IPS DF 4.7 (cell line): ENCODE results near the gene CLRN1.

Source experiments
- DNase-seq: peaks from one replicate; pipeline ENCODE4 v3.0.0-alpha.2; 2013; ENCODE audit warnings: low spot score; ENCODE audit errors: extremely low read depth

Gene CLRN1

DNA sequence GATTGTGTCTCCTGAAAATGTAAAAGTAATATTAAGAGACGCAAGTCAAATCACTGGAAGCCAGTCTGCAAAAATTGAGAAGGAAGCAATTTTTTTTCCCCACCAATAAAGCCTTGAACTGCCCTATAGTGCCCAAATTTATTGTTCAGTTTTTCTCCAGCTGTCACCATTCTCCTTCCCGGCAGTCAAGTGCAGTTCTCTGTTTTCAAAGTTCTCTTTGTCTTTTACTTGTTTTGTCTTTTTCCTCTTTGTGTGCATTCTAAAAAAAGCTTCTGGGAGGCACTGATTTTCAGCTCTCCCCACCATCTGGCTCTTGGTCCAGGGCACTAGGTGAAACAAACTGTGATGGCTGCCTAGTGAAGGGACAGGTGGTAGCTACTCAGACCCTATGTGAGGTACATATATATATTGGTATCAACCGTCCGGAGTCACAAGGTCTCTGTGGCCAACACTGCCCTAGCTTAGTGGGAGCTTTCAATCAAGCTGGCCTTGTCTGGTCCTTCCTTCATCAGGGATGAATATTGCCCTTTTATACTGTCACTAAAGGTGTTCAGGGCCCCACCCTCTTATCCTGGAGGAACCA is 6.1 kb upstream of the CLRN1 start:
- no peak for DNase-seq

DNA sequence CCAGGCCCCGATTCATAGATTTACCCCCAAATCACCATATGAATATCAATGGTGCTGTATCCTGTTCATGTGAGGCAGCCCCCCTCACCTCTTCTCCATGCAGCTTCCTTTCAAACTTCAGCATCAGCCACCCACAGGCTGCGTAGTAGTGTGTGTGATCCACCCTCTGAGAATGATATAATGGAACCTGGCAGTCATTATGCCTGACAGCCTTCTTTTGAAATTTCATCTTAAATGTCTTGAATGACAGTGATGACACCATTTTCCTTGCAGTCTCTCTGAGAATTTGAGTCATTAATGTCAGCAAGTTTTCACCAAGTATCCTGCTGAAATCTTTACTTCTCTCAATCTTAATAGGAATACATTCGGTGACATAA is 3.5 kb upstream of the CLRN1 start:
- DNase-seq = no peak

DNA sequence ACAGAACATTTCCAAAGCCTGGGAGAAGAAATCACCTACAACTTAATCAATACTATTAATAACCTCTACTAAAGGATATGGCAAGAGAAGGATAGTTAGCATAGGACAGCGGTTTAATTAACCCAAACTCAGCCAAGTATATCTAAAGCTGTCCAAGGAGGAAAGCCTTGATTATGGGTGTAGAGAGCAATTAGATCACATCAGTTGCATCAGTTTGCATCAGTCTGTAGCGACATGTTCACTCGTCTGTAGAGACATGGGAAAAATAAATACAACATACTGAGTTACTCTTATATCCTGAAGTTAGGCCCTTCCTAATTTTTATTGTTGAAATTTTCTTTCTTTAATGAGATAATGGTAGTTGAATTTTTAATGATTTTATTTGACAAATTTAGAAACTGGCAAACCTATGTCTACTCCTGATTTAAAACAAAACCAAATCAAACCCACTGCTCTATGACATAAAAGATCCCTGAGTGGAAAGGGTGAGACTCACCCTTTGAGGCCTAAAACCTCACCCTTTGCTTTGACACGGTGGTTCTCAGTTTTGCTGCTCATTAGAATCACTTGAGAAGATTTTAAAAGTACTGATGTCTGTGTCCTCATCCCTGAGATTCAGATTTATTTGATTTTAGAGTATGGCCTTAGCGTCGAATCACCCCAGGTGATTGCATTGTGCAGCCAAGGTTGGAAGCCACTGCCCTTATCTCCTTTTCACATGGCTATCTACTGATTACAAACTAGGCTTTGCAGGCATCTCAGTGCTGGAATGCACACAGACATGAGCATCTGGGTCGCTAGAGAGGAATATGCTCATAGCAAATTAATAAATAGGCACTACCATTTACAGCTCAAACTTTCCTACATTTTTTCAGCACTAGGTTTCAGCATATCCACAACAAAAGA is 2.8 kb upstream of the CLRN1 start:
- DNase-seq = no peak

DNA sequence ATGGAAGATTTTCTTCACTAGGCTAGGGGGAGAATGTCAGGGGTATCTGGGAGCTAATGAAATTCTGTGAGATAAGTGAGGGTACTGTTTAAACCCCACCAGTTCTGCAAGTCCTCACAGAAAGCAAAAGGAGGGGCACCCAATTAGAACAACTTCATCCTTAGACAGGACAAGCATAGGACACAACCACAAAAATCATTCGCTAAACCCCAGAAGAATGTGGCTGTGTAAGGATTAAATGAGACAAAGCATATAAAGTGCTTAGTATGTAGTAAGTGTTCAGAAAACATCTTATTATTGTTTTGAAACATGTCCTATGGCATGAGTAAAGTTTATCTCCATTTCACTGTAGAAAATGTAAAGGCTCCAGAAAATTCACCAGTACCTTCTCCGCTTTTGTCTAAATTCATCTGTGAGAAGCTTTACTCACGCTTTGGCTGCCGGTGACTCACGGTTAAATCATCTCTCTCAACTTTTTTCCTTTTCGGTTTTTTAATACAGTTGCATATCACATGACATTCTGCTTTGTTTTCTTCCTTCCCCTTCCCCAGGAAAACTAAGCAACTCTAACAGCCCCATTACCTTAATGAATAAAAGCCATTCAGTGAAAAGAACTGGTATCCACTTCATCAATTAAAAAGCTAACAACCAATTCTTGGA is 1.7 kb downstream of the CLRN1 start:
- DNase-seq = no peak

DNA sequence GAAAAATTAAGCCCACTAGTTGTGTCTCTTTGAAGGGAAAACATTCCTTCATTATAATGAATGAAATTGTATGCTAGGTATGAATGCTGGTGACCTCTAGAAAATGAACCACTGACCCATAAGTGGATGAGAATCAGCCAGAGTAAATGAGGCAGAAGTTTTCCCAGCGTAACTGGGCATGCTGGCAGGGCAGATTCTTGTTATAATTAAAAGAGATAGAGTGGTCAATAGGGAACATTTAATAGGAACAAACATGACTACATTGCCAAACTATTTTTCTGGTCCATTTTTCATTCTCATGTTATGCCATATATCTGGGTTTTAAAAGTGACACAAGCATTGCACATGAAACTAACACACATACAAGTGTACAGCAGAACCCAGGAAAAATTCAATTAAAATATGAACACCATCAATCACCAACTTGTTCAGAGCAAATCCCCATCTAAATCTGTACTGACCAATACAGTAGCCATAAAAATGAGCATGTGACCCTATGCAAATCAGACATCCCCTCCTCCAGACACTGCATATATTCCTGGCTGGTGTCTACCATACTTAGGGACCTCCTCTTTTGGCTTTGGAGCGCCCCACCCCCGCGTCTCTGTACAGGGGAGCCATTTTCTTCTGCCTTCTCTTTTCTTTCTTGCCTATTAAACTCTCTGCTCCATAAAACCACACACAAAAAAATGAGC is 4.0 kb downstream of the CLRN1 start:
- DNase-seq = no peak

DNA sequence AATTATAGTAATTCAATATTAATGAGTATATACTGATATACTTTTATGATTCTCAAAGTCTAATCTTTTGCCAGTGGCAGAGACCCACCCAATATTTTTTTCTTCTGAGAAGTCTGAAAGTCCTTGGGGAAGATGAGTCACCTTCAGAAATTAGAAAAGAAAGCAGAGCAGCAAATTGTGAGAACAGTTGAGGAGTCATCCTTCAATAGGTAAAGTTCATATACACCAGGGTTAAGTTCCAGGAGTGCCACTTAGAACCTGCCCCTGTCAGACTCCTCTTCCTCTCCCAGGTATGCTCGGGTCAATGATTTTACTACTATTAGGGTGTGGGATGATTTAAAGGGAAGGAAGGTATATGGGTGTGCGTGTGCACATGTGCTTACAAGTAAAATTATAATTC is 7.1 kb downstream of the CLRN1 start:
- no peak for DNase-seq

DNA sequence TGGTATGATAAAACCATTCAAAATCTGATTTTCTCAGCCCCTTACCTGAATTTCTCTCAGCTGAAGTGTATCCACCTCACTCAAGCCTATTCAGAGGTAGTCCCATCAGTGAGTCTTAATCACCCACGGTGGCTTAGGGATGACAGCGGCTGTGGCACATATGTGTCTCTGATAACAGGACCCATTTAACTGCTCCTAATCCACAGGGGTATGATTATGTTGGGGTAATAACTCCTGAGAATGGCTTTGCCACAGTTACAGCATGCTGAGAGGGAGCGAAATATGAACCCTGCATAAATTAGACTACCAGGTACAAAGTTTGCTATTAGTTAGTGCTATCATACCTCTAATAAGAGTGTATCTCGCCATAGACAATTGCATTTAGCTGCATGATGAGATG is 10.6 kb downstream of the CLRN1 start:
- DNase-seq = no peak

DNA sequence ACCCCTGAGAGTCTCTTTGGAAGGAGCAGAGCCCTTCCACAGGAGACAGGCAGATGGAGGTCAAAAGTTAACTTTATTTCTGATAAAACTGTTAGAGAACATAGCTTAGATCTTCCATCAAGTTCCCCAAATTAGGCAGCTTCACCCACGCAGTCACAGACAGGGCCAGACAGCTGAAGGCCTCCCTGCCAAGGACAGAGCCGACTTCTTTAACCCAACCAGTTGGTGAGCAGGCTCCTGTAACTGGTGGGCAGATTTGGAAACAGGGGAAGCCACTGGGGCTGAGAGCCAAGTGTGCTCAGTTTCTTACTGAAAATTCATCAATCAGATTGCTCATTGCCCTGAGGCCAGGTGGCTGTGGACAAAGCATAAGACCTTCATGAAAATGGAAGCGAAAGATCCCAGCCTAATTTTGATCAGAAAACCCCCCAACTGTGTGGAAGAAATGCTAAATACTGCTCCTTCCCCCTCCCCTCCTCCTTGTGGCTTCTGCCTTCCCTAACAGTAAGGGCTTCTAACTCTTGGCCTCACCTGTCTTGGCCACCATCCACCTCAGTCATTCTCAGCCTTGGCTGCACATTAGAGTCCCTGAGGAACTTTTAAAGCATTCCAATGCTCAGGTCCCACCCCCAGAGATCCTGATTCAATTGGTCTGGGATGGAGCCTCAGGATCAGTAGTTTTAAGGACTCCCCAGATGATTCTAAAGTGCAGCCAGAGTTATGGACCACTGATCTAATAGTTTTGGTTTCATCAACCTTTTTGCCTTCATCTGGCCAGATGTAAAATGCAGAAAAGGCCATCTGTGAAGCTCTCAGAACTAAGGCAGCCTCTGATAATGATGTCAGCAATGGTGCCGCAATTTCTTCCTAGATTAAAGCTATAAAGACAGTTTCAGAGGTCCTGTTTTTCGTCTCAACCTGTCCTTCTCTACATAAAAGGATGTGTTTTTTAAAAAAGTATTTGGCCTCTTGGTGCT is 11.5 kb downstream of the CLRN1 start:
- DNase-seq = no peak

DNA sequence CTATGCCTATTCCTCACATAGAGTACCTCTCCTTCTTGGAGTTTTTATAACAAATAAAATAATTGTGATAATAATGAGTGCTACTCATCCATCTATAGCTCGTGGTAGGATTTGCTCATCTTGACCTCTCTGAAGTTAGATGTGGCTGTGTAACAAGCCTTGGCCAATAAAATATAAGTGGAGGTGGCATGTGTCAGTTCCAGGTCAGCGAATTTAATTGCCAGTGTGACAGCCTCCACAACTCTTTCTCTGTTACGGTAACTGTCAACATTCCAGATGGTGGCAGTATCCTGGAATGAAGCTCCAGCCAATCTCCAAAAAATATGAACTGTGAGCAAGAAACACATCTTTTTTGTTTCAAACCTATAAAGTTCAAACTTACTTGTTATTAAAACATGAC is 13.8 kb downstream of the CLRN1 start:
- DNase-seq = no peak

DNA sequence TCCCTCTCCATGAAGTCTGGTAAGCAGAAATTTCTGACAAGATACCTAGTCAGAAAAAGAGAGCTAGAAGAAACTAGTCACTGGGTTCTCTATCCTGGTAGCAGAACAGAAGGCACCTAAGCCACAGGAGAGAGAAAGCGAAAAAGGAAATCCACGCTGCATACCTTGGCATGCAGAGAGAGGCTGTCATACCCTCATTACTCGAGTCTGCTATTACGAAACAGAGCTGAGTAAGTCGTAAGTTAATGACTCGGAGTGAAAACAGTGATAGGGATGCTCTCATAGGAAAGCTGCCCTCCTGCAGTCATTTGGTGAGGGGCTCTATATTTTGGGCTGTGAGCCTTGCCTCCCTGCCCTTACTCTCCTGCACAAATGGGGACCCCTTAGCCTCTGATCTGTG is 16.2 kb downstream of the CLRN1 start:
- no peak for DNase-seq

DNA sequence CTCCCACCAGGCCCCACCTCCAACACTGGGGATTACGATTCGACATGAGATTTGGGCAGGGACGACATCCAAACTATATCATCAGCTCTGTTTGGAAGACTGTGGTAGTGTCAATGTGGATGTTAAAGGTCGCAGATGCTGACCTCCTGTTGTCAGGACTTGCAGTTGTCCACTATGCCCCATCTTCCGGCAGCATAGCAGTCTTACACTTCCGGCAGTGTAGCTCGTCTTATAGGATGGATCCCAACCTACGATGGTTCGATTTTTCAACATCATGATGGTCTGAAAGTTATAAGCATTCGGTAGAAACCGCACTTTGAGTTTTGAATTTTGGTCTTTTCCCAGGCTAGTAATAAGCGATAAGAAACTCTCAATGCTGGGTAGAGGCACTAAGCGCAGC is 20.6 kb downstream of the CLRN1 start:
- no peak for DNase-seq

DNA sequence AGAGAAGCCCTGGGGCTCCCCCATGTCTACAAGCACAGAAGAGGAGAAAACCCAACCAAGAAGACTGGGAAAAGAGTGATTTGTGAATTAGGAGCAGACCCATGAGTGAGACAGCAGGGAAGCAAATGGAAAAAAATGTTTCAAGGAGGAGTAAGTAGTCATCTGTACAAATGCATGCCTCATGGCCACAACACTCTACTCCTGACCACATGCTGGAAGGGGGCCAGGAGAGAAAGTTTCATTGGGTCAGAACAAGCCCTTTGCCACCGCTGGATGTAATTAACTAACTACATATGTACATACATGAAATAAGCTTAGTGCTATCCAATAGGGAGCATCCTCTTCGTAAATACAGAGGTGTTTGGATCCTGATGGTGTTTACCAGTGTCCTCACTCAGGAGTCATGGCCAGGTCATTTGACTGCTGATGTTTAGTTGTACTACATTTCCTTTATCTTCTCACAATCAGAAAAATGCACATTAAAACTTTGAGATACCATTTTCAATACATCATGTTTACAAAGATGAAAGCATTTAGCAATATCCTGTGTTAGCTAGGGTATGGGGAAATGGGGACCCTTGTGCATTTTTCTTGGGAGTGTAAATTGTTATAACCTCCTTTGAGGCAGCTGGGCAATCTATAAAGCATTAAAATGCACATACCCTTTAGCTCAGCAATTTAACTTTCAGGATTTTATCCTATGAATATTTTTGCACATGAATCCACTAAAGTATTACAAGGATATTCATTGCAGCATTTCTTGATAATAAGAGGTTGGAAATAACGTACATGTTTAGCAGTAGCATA is 27.1 kb downstream of the CLRN1 start:
- no peak for DNase-seq

DNA sequence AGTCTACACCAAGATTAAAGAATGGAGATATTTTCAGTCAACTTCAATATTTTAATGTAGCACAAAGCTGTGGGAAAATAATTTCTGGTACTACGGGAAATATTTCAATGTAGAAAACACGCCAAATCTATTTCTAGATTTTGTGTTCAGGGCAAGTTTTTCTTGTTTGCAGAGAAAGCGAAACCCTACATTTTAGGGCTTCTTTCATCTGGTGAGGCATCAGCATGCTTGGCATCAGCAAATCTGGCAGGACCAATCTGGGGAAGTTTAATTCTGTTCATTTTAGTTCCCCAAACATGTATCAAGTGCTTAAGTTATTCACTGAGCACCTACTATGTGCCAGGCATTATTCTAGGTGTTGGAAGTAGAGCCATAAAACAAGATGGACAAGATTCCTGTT is 30.3 kb downstream of the CLRN1 start:
- no peak for DNase-seq

DNA sequence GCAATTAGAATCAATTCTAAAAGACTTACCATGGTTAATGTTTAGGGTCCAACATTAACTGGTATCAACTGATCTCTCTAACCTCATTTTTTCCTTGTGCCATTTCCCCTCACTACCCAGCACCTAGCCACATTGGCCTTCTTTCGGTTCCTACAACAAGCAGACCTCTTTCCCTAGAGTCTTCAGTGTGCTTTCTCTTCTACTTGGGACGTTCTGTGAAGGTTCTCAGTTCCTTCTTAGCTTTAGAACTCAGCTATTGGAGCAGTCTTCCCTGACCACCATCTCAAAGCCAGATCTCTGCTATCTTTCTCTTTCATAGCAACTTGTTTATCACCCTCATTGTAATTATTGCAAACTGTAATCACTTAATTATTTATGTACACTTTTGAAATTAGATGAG is 35.8 kb downstream of the CLRN1 start:
- DNase-seq = no peak

DNA sequence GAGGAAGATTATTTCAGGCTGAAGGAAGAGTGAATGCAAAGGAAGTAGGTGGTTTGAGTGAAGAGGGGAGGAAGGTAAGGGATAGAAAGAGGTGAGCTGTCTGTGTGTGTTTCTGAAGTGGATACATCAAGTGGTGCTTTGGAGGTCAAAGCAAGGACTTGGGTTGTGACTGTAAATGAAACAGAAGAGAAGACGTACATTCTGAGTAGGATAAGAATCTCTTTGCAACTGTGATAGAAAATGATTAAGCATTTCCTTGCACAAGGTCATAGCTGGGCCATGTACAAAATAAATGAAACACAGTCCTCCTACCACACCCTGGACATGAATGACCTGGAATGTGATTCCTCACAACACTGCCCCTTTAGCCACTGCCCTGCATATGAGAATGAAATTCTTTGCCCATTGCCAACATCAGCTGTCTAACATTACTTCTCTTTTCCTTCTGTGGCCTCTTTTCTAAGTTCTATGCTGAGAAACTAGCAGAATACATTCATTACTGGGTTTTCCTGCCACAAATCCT is 39.0 kb downstream of the CLRN1 start:
- DNase-seq = no peak

DNA sequence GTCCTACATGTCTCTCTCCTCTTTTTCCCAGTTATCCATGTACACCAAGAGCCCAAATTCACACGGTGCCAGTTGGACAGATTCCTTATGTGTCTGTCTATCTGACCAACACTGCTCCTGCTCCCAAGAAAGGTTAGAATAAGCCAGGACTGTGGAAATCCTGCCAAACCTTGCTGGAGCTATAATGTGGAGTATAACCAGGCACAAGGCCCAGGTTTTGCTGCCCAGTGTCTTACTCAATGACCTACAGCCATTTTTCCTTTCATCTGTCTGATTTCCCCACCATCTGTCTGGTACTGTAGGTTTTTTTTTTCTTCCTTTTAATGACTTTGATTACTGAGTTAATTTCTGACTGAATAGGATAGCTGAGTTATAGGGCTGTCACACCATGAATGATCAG is 40.8 kb downstream of the CLRN1 start:
- DNase-seq = no peak

DNA sequence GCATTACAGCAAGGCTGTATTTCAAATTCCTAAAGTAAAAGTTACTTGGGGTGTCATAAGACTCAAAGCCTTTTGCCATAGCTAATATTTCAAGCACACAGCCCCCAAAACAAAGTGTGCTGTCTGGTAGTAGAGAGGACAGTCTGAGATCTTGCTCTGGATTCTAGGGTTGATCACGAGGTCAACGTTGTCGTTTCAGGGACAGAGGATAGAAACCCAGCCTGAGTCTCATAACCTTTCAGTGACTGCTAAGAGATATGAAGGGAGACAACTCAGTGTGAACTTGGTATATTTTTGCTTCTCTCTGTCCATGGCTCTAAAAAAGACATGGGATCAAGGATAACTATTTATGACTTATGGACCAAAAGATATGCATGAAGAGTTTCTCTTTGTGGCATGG is 41.7 kb downstream of the CLRN1 start:
- no peak for DNase-seq

DNA sequence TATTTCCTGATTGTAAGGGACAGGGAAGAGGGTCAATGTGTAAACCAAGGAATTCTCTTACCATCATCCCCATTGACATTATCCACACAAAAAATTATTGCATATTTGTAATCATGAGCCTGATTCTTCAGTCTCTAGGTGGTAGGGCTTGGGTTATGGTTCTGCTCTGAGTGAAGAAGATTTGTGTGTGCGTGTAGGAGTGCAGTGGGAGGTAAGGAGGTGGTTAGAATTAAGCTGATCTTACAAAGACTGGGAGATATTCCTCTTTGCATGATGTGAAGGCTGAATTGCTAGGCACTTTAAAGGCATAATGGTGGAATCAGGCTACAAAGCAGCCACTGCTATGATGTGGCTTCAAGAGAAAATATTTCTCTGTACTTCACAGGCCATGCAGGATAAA is 44.3 kb downstream of the CLRN1 start:
- DNase-seq = no peak

DNA sequence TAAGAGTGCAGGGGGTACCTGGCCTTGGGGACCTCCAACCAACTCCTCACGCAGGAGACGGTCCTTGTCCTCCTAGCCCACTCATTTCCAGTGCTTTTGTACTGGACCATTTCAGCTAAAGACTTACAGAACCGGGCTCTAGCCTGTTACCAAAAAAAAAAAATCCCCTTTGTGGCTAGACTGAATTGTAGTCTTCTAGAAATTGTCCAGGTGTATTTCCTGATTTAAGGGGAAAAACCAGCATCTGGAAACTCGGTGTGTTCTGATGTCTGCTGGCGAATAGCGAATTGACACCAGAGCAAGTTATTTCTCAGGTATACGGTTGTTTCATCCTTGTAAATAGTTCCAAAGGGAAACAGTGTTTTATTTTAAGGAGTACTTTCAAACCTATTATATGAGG is 46.2 kb downstream of the CLRN1 start:
- DNase-seq = no peak

DNA sequence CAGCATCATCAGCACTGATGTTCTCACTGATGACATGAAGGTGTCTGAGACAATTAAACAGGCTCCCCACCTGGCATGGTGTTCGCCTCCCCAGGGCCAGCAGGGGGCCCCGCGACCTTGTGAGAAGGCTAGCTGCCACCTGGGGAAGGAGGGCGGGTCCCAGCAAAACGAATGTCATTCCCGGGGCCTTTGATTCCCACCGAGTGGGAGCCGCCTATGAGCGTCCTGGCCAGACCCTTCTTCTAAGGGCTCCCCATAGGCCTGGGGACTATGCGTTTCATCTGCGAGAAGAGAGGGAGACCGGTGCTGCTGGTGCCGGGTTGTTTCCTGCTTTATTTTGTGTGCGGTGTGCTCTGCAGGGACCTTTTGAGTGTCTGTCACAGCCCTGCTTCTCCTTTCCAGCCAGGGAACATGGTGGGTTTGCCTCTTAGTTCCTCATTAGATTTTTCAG is 46.8 kb downstream of the CLRN1 start:
- DNase-seq = no peak
